Measurements from ENCODE around the gene TMEM26. TPM values are rescaled to one million over a fixed set of nuclear protein-coding genes. Genes with fewer than 3 reads are reported as not detected.

TMEM26 gene
- total RNA-seq, 1 experiment from 2014 or later: not detected

DNA sequence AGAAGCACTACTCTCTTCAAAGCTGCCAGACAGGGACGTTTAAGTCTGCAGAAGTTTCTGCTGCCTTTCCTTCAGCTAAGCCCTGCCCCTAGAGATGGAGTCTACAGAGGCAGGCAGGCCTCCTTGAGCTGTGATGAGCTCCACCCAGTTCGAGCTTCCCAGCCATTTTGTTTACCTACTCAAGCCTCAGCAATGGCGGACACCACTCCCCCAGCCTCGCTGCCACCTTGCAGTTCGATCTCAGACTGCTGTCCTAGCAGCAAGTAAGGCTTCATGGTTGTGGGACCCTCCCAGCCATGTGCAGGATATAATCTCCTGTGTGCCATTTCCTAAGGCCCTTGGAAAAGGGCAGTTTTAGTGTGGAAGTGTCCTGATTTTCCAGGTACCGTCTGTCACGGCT lies 74.3 kb downstream of the TMEM26 start:
- Histone ChIP-seq H4K20me1 (ENCODE audit: insufficient read depth) (no peaks in the 10 kb centered on the region), H3K79me2 (ENCODE audit: low read depth) (no peaks in the 10 kb centered on the region), H2AFZ (no peak overlapping the region), H3K36me3 (ENCODE audit: low read depth) (no peaks in the 10 kb centered on the region), H3K27ac (no peak overlapping the region), H3K4me3 (no peak overlapping the region), H3F3A (ENCODE audit: insufficient read depth, low read depth) (no peaks in the 10 kb centered on the region), H3K4me2 (no peak overlapping the region), H3K27me3 (ENCODE audit: insufficient read depth, low read depth) (no peaks in the 10 kb centered on the region), H3K9me3 (ENCODE audit: insufficient read depth, low read depth) (peaks cover 6% of the 10 kb centered on the region; the same call in 1 of the 2 replicates), H3K4me1 (replicated peaks; ENCODE audit: insufficient read depth) (no peaks in the 10 kb centered on the region), H3K9me2 (ENCODE audit: insufficient read depth) (no peaks in the 10 kb centered on the region)
- ChIA-PET CTCF (no interaction called here), POLR2A (ENCODE audit: unreplicated experiment) (no interaction called here)
- intact Hi-C loops (cut with micrococcal nuclease; ENCODE audit: unreplicated experiment): no loop called here
- no TSS peak for BruUV-seq (replicated peaks)
- no peak for TF ChIP-seq EZH2 (IDR thresholded peaks at IDR 0.05; ENCODE audit: low read depth)
- TF ChIP-seq, protein P1, sequence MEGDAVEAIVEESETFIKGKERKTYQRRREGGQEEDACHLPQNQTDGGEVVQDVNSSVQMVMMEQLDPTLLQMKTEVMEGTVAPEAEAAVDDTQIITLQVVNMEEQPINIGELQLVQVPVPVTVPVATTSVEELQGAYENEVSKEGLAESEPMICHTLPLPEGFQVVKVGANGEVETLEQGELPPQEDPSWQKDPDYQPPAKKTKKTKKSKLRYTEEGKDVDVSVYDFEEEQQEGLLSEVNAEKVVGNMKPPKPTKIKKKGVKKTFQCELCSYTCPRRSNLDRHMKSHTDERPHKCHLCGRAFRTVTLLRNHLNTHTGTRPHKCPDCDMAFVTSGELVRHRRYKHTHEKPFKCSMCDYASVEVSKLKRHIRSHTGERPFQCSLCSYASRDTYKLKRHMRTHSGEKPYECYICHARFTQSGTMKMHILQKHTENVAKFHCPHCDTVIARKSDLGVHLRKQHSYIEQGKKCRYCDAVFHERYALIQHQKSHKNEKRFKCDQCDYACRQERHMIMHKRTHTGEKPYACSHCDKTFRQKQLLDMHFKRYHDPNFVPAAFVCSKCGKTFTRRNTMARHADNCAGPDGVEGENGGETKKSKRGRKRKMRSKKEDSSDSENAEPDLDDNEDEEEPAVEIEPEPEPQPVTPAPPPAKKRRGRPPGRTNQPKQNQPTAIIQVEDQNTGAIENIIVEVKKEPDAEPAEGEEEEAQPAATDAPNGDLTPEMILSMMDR (conservative IDR thresholded peaks at IDR 0.05): no peak
- DNase-seq: no peak

DNA sequence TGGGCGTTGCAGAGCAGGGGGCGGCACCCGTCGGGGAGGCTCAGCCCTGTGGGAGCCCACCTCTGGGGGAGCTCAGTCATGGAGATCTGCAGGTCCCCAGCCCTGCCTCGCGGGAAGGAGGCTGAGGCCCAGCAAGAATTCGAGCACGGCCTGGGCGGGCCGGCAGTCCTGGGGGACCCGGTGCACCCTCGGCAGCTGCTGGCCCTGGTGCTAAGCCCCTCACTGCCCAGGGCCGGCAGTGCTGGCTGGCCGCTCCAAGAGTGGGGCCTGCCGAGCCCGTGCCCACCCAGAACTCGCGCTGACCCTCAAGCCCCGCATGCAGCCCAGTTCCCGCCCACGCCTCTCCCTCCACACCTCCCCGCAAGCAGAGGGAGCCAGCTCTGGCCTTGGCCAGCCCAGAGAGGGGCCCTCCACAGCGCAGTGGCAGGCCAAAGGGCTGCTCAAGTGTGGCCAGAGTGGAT lies 76.2 kb downstream of the TMEM26 start:
- no peaks in the 10 kb centered on the region for H4K20me1 ChIP-seq (ENCODE audit: insufficient read depth)
- no peaks in the 10 kb centered on the region for H3K4me1 ChIP-seq (replicated peaks; ENCODE audit: insufficient read depth)
- no peak for TF ChIP-seq EZH2 (IDR thresholded peaks at IDR 0.05; ENCODE audit: low read depth)
- TF ChIP-seq, protein P1 (conservative IDR thresholded peaks at IDR 0.05): no peak
- BruUV-seq (replicated peaks): no TSS peak
- ChIA-PET CTCF (no interaction called here), POLR2A (ENCODE audit: unreplicated experiment) (no interaction called here)
- no peaks in the 10 kb centered on the region for H3K79me2 ChIP-seq (ENCODE audit: low read depth)
- H3K36me3 ChIP-seq (ENCODE audit: low read depth): no peaks in the 10 kb centered on the region
- no peak overlapping the region for H3K4me3 ChIP-seq
- no peaks in the 10 kb centered on the region for H3K27me3 ChIP-seq (ENCODE audit: insufficient read depth, low read depth)
- no peak overlapping the region for H3K27ac ChIP-seq
- no peak for DNase-seq
- intact Hi-C loops (cut with micrococcal nuclease; ENCODE audit: unreplicated experiment): no loop called here
- H3F3A ChIP-seq (ENCODE audit: insufficient read depth, low read depth): no peaks in the 10 kb centered on the region
- no peak overlapping the region for H2AFZ ChIP-seq
- no peaks in the 10 kb centered on the region for H3K9me2 ChIP-seq (ENCODE audit: insufficient read depth)
- no peak overlapping the region for H3K4me2 ChIP-seq
- peaks cover 2% of the 10 kb centered on the region; the same call in 1 of the 2 replicates for H3K9me3 ChIP-seq (ENCODE audit: insufficient read depth, low read depth)

DNA sequence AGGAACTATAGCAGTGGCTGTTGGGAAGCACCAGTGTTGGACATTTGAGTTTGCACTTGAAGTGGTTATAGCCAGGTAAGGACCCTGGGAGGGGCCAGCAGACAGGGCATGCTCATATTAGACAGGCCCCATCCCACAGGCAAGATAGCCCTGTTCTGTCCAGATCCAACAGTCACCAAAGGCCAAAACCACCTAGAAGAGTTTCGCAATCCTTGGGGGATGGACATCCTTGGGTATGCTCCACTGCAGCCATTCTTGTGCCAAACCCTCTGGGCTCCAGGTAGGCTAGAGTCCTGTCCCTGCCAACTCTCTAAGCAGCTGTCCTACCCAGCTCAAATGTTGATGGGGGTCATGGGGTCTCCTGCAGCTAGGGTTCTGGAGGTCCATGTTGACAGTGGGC lies 76.8 kb downstream of the TMEM26 start:
- Histone ChIP-seq H3F3A (ENCODE audit: insufficient read depth, low read depth) (no peaks in the 10 kb centered on the region), H3K27me3 (ENCODE audit: insufficient read depth, low read depth) (no peaks in the 10 kb centered on the region), H3K79me2 (ENCODE audit: low read depth) (no peaks in the 10 kb centered on the region), H2AFZ (no peak overlapping the region), H3K9me3 (ENCODE audit: insufficient read depth, low read depth) (peaks cover 2% of the 10 kb centered on the region; the same call in 1 of the 2 replicates), H3K4me3 (no peak overlapping the region), H4K20me1 (ENCODE audit: insufficient read depth) (no peaks in the 10 kb centered on the region), H3K4me1 (replicated peaks; ENCODE audit: insufficient read depth) (no peaks in the 10 kb centered on the region), H3K4me2 (no peak overlapping the region), H3K27ac (no peak overlapping the region), H3K9me2 (ENCODE audit: insufficient read depth) (no peaks in the 10 kb centered on the region), H3K36me3 (ENCODE audit: low read depth) (no peaks in the 10 kb centered on the region)
- intact Hi-C loops (cut with micrococcal nuclease; ENCODE audit: unreplicated experiment): no loop called here
- CTCF ChIA-PET: no interaction called here
- no peak for DNase-seq
- no peak for TF ChIP-seq EZH2 (IDR thresholded peaks at IDR 0.05; ENCODE audit: low read depth)
- TF ChIP-seq, protein P1 (conservative IDR thresholded peaks at IDR 0.05): no peak
- POLR2A ChIA-PET (ENCODE audit: unreplicated experiment): no interaction called here
- no TSS peak for BruUV-seq (replicated peaks)

All from PC-9 (cell line).